GM18951 (cell line): ENCODE data around the gene MICAL2.

Experiments
- POLR2A ChIP-seq: IDR thresholded peaks from 4 replicates; pipeline ENCODE4 v1.6.1; 2011; ENCODE audit warnings: mild to moderate bottlenecking; ENCODE audit not compliant: insufficient read length, insufficient read depth; ENCODE audit errors: extremely low read depth
- in situ Hi-C: fragments of 300-500 bp; cut with MboI; formaldehyde crosslinking; loops from one replicate; pipeline ENCODE4 v1.12.0; 2022; ENCODE audit warnings: low sequenced_read_pairs, mixed read lengths, inconsistent platforms; ENCODE audit not compliant: unreplicated experiment

The MICAL2 gene

GRCh38 chr11:12110201-12110713 is at the start of gene MICAL2:
TSS of gene MICAL2 (plus strand) at chr11:12110590. CDS start at chr11:12162156, 51,566 bp downstream.
- TF ChIP-seq POLR2A, result peak; percentile 57

GRCh38 chr11:12061851-12062560 is 48.4 kb upstream of the MICAL2 start:
- TF ChIP-seq POLR2A, result no peak
- in situ Hi-C loops, result no loop called here

More at GRCh38 chr11:12110201-12110713, at the start of gene MICAL2:
- in situ Hi-C loops, result no loop called here

GRCh38 chr11:12063251-12063650 is 47.1 kb upstream of the MICAL2 start:
- TF ChIP-seq POLR2A, result no peak
- in situ Hi-C loops, result no loop called here

GRCh38 chr11:12064136-12064953 is 46.0 kb upstream of the MICAL2 start:
- no peak for TF ChIP-seq POLR2A
- in situ Hi-C loops, result no loop called here

GRCh38 chr11:12064954-12065280 is 45.5 kb upstream of the MICAL2 start:
- TF ChIP-seq POLR2A, result no peak
- in situ Hi-C loops, result no loop called here

- in situ Hi-C loops, result no loop called here
- TF ChIP-seq POLR2A, result no peak
Measured at GRCh38 chr11:12066056-12066798, 44.2 kb upstream of the MICAL2 start.

GRCh38 chr11:12066799-12067508 is 43.4 kb upstream of the MICAL2 start:
- TF ChIP-seq POLR2A, result no peak
- in situ Hi-C loops, result no loop called here

- in situ Hi-C loops, result no loop called here
- no peak for TF ChIP-seq POLR2A
Measured at GRCh38 chr11:12067796-12068357, 42.5 kb upstream of the MICAL2 start.

- in situ Hi-C loops, result no loop called here
- no peak for TF ChIP-seq POLR2A
Measured at GRCh38 chr11:12069066-12069676, 41.2 kb upstream of the MICAL2 start.

GRCh38 chr11:12070446-12071267 is 39.7 kb upstream of the MICAL2 start:
- in situ Hi-C loops, result no loop called here
- TF ChIP-seq POLR2A, result no peak

GRCh38 chr11:12071574-12071973 is 38.8 kb upstream of the MICAL2 start:
- in situ Hi-C loops, result no loop called here
- no peak for TF ChIP-seq POLR2A
